NB4 (cell line): Measurements from ENCODE around the gene GRHL1.

Experiments
- POLR2A ChIP-seq: IDR thresholded peaks from 2 replicates; pipeline ENCODE4 v1.6.1; 2011; ENCODE audit warnings: mild to moderate bottlenecking; ENCODE audit not compliant: insufficient read length; ENCODE audit errors: extremely low read depth
- TF ChIP-seq, protein P1 (sequence below): IDR thresholded peaks from one replicate; pipeline ENCODE4 v1.5.1; 2012; ENCODE audit warnings: low read depth, low read length
- TF ChIP-seq, protein P2 (sequence below): IDR thresholded peaks from 2 replicates; pipeline ENCODE4 v1.6.1; 2011; ENCODE audit warnings: low read depth, low read length

DNA sequence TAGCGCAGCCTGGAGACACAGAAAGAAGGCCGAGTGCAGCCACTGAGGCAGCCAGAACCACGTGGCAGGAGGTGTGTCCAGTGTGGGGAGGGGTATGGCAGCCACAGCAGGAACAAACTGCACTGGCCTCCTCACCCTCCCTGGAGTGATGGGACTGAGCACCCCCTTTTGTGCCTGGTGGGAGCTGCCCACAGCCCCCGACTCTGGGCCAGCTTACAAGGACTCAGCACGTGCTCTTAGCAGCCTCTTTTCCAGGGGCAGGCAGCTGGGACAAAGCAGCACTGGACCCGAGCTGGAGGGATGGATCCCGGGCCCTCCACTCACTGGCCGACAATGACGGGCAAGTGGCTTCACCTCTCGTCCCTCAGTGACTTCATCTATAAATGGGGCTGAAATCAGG is 86.6 kb downstream of the GRHL1 start:
- TF ChIP-seq POLR2A: no peak
- TF ChIP-seq, protein P1, sequence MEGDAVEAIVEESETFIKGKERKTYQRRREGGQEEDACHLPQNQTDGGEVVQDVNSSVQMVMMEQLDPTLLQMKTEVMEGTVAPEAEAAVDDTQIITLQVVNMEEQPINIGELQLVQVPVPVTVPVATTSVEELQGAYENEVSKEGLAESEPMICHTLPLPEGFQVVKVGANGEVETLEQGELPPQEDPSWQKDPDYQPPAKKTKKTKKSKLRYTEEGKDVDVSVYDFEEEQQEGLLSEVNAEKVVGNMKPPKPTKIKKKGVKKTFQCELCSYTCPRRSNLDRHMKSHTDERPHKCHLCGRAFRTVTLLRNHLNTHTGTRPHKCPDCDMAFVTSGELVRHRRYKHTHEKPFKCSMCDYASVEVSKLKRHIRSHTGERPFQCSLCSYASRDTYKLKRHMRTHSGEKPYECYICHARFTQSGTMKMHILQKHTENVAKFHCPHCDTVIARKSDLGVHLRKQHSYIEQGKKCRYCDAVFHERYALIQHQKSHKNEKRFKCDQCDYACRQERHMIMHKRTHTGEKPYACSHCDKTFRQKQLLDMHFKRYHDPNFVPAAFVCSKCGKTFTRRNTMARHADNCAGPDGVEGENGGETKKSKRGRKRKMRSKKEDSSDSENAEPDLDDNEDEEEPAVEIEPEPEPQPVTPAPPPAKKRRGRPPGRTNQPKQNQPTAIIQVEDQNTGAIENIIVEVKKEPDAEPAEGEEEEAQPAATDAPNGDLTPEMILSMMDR: no peak
- TF ChIP-seq, protein P2, sequence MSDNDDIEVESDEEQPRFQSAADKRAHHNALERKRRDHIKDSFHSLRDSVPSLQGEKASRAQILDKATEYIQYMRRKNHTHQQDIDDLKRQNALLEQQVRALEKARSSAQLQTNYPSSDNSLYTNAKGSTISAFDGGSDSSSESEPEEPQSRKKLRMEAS: no peak
